ENCODE results near the gene ABCC1. TPM values are rescaled to one million over a fixed set of nuclear protein-coding genes. Genes with fewer than 3 reads are reported as not detected.
A peak's percentile ranks its signal among the peaks of the same experiment; 100 is the strongest.

The ABCC1 gene
- total RNA-seq, 2 experiments from 2014 or later: 40.3 to 41.0 TPM

- CTCF ChIA-PET: interaction anchor here (0.5 kb wide), 1 partner anchor 63 kb away, joined by 4 read pairs; no protein-coding TSS in a partner anchor
- Mint-ChIP-seq H3K27me3 (ENCODE audit: low read depth) (no peaks in the 10 kb centered on the region), H3K27ac (no peak overlapping the region), H3K36me3 (ENCODE audit: low read depth) (peaks cover 42% of the 10 kb centered on the region), H3K9me3 (no peaks in the 10 kb centered on the region), H3K4me1 (ENCODE audit: low read depth) (peaks cover 17% of the 10 kb centered on the region), H3K4me3 (no peak overlapping the region)
- intact Hi-C loops (cut with micrococcal nuclease): no loop called here
- DNase-seq: no peak
These were observed 59.2 kb downstream of the ABCC1 start for GRCh38 chr16:16008666-16009065.

- CTCF ChIA-PET: no interaction called here
- no peak for DNase-seq
- Mint-ChIP-seq H3K36me3 (ENCODE audit: low read depth) (peaks cover 42% of the 10 kb centered on the region), H3K9me3 (no peaks in the 10 kb centered on the region), H3K4me3 (no peak overlapping the region), H3K27me3 (ENCODE audit: low read depth) (no peaks in the 10 kb centered on the region), H3K27ac (no peak overlapping the region), H3K4me1 (ENCODE audit: low read depth) (peaks cover 14% of the 10 kb centered on the region)
- intact Hi-C loops (cut with micrococcal nuclease): no loop called here
These were observed 60.0 kb downstream of the ABCC1 start for GRCh38 chr16:16009401-16009800.

GRCh38 chr16:16010194-16010593 lies 60.8 kb downstream of the ABCC1 start:
- Mint-ChIP-seq H3K4me3 (no peak overlapping the region), H3K36me3 (ENCODE audit: low read depth) (peaks cover 39% of the 10 kb centered on the region), H3K27ac (no peak overlapping the region), H3K27me3 (ENCODE audit: low read depth) (no peaks in the 10 kb centered on the region), H3K4me1 (ENCODE audit: low read depth) (peaks cover 14% of the 10 kb centered on the region), H3K9me3 (no peaks in the 10 kb centered on the region)
- DNase-seq: no peak
- intact Hi-C loops (cut with micrococcal nuclease): no loop called here
- CTCF ChIA-PET: interaction anchor here (0.7 kb wide), 1 partner anchor 9 kb away, joined by 4 read pairs; no protein-coding TSS in a partner anchor

- Mint-ChIP-seq H3K9me3 (no peaks in the 10 kb centered on the region), H3K27me3 (ENCODE audit: low read depth) (no peaks in the 10 kb centered on the region), H3K4me3 (no peak overlapping the region), H3K4me1 (ENCODE audit: low read depth) (peaks cover 12% of the 10 kb centered on the region), H3K27ac (no peak overlapping the region), H3K36me3 (ENCODE audit: low read depth) (peaks cover 42% of the 10 kb centered on the region)
- DNase-seq: no peak
- intact Hi-C loops (cut with micrococcal nuclease): no loop called here
- CTCF ChIA-PET: no interaction called here
These were observed 62.7 kb downstream of the ABCC1 start for GRCh38 chr16:16012144-16012543.

- intact Hi-C loops (cut with micrococcal nuclease): no loop called here
- Mint-ChIP-seq H3K36me3 (ENCODE audit: low read depth) (peaks cover 47% of the 10 kb centered on the region), H3K27ac (no peak overlapping the region)
These were observed 64.4 kb downstream of the ABCC1 start for GRCh38 chr16:16013812-16014211.

GRCh38 chr16:16014329-16015224 lies 65.2 kb downstream of the ABCC1 start:
- DNase-seq: no peak
- CTCF ChIA-PET: no interaction called here
- intact Hi-C loops (cut with micrococcal nuclease): no loop called here
- Mint-ChIP-seq H3K27me3 (ENCODE audit: low read depth) (no peaks in the 10 kb centered on the region), H3K4me1 (ENCODE audit: low read depth) (peaks cover 9% of the 10 kb centered on the region), H3K27ac (no peak overlapping the region), H3K36me3 (ENCODE audit: low read depth) (peaks cover 44% of the 10 kb centered on the region), H3K4me3 (no peak overlapping the region), H3K9me3 (no peaks in the 10 kb centered on the region)

More at GRCh38 chr16:16013812-16014211, 64.4 kb downstream of the ABCC1 start:
- CTCF ChIA-PET: no interaction called here
- H3K4me3 Mint-ChIP-seq: no peak overlapping the region
- no peaks in the 10 kb centered on the region for H3K9me3 Mint-ChIP-seq
- no peak for DNase-seq
- peaks cover 9% of the 10 kb centered on the region for H3K4me1 Mint-ChIP-seq (ENCODE audit: low read depth)
- no peaks in the 10 kb centered on the region for H3K27me3 Mint-ChIP-seq (ENCODE audit: low read depth)

- Mint-ChIP-seq H3K4me3 (no peak overlapping the region), H3K4me1 (ENCODE audit: low read depth) (peaks cover 9% of the 10 kb centered on the region), H3K27me3 (ENCODE audit: low read depth) (no peaks in the 10 kb centered on the region), H3K27ac (no peak overlapping the region), H3K9me3 (no peaks in the 10 kb centered on the region), H3K36me3 (ENCODE audit: low read depth) (peaks cover 43% of the 10 kb centered on the region)
- DNase-seq: no peak
- CTCF ChIA-PET: no interaction called here
- intact Hi-C loops (cut with micrococcal nuclease): no loop called here
These were observed 66.4 kb downstream of the ABCC1 start for GRCh38 chr16:16015849-16016248.

GRCh38 chr16:16016388-16016964 lies 67.1 kb downstream of the ABCC1 start:
- Mint-ChIP-seq H3K36me3 (ENCODE audit: low read depth) (peaks cover 40% of the 10 kb centered on the region), H3K9me3 (no peaks in the 10 kb centered on the region), H3K4me3 (no peak overlapping the region), H3K27me3 (ENCODE audit: low read depth) (no peaks in the 10 kb centered on the region), H3K4me1 (ENCODE audit: low read depth) (peaks cover 9% of the 10 kb centered on the region), H3K27ac (peak overlapping the region; percentile 34)
- CTCF ChIA-PET: no interaction called here
- no peak for DNase-seq
- intact Hi-C loops (cut with micrococcal nuclease): no loop called here

- CTCF ChIA-PET: no interaction called here
These were observed 68.4 kb downstream of the ABCC1 start for GRCh38 chr16:16017812-16018211.

GRCh38 chr16:16018705-16019104 lies 69.3 kb downstream of the ABCC1 start:
- Mint-ChIP-seq H3K27ac (no peak overlapping the region), H3K4me1 (ENCODE audit: low read depth) (peaks cover 11% of the 10 kb centered on the region), H3K9me3 (no peaks in the 10 kb centered on the region), H3K4me3 (no peak overlapping the region), H3K27me3 (ENCODE audit: low read depth) (no peaks in the 10 kb centered on the region), H3K36me3 (ENCODE audit: low read depth) (peaks cover 39% of the 10 kb centered on the region)
- CTCF ChIA-PET: no interaction called here
- intact Hi-C loops (cut with micrococcal nuclease): no loop called here
- no peak for DNase-seq

More at GRCh38 chr16:16017812-16018211, 68.4 kb downstream of the ABCC1 start:
- intact Hi-C loops (cut with micrococcal nuclease): no loop called here
- DNase-seq: peak; percentile 26
- H3K27ac Mint-ChIP-seq: no peak overlapping the region
- H3K27me3 Mint-ChIP-seq (ENCODE audit: low read depth): no peaks in the 10 kb centered on the region
- H3K4me1 Mint-ChIP-seq (ENCODE audit: low read depth): peaks cover 9% of the 10 kb centered on the region
- H3K36me3 Mint-ChIP-seq (ENCODE audit: low read depth): peaks cover 40% of the 10 kb centered on the region
- no peak overlapping the region for H3K4me3 Mint-ChIP-seq
- H3K9me3 Mint-ChIP-seq: no peaks in the 10 kb centered on the region

GRCh38 chr16:16019488-16019887 lies 70.1 kb downstream of the ABCC1 start:
- DNase-seq: no peak
- H3K9me3 Mint-ChIP-seq: no peaks in the 10 kb centered on the region
- CTCF ChIA-PET: interaction anchor here (0.6 kb wide), 1 partner anchor 9 kb away, joined by 4 read pairs; no protein-coding TSS in a partner anchor
- H3K36me3 Mint-ChIP-seq (ENCODE audit: low read depth): peaks cover 38% of the 10 kb centered on the region
- peaks cover 19% of the 10 kb centered on the region for H3K4me1 Mint-ChIP-seq (ENCODE audit: low read depth)
- no peaks in the 10 kb centered on the region for H3K27me3 Mint-ChIP-seq (ENCODE audit: low read depth)
- no peak overlapping the region for H3K27ac Mint-ChIP-seq
- intact Hi-C loops (cut with micrococcal nuclease): no loop called here
- no peak overlapping the region for H3K4me3 Mint-ChIP-seq

- intact Hi-C loops (cut with micrococcal nuclease): no loop called here
- Mint-ChIP-seq H3K36me3 (ENCODE audit: low read depth) (peaks cover 38% of the 10 kb centered on the region), H3K4me1 (ENCODE audit: low read depth) (peaks cover 27% of the 10 kb centered on the region), H3K27me3 (ENCODE audit: low read depth) (no peaks in the 10 kb centered on the region), H3K4me3 (no peak overlapping the region), H3K27ac (no peak overlapping the region), H3K9me3 (no peaks in the 10 kb centered on the region)
- CTCF ChIA-PET: no interaction called here
- no peak for DNase-seq
These were observed 70.9 kb downstream of the ABCC1 start for GRCh38 chr16:16020291-16020690.

- Mint-ChIP-seq H3K4me1 (ENCODE audit: low read depth) (peaks cover 34% of the 10 kb centered on the region), H3K36me3 (ENCODE audit: low read depth) (peaks cover 39% of the 10 kb centered on the region), H3K4me3 (no peak overlapping the region), H3K27ac (no peak overlapping the region), H3K9me3 (no peaks in the 10 kb centered on the region), H3K27me3 (ENCODE audit: low read depth) (no peaks in the 10 kb centered on the region)
- CTCF ChIA-PET: no interaction called here
- intact Hi-C loops (cut with micrococcal nuclease): no loop called here
- DNase-seq: no peak
These were observed 71.6 kb downstream of the ABCC1 start for GRCh38 chr16:16021020-16021419.

Measured in activated naive CD4-positive, alpha-beta T cell treated with anti-CD3 and anti-CD28 coated beads for 36 hours (primary cell).